Muscle of arm (tissue), 12 donors: ENCODE measurements around the gene TCEAL3. TPM values are rescaled to one million over a fixed set of nuclear protein-coding genes. Genes with fewer than 3 reads are reported as not detected.
"Not testable (repeated sequence)": the region's sequence is repeated elsewhere in the genome, so short reads cannot be mapped to it uniquely, and the experiment has no call there.

Experiments used
- DNase-seq: peaks from one replicate; pipeline ENCODE4 v3.0.0-alpha.2; 2013
- polyA plus RNA-seq, 12 donors: library from polyadenylated mRNA; unstranded; fragments of 120-200 nt; gene quantifications; one replicate each; pipeline ENCODE4 v1.2.1, GENCODE V29; 2013; ENCODE audit not compliant: insufficient read length in 12 of 12

Gene TCEAL3
- polyA plus RNA-seq, 12 donors: 9.3 to 27.6 (median 10.0) TPM; not detected in 1

GRCh38 chrX:103616676-103617186 is 9.0 kb downstream of the TCEAL3 start:
- DNase-seq: no peak

GRCh38 chrX:103624111-103624510 is 16.3 kb downstream of the TCEAL3 start:
- DNase-seq: no peak

- no peak for DNase-seq
Measured at GRCh38 chrX:103626855-103627254, 19.1 kb downstream of the TCEAL3 start.

- DNase-seq: peak; percentile 67
Measured at GRCh38 chrX:103628386-103629317, 20.9 kb downstream of the TCEAL3 start, which contains the start of gene TCEAL1. Gene TCEAL1, plus strand, starts transcription at chrX:103628975. Its CDS starts 942 bp downstream, at chrX:103629917.

DNA sequence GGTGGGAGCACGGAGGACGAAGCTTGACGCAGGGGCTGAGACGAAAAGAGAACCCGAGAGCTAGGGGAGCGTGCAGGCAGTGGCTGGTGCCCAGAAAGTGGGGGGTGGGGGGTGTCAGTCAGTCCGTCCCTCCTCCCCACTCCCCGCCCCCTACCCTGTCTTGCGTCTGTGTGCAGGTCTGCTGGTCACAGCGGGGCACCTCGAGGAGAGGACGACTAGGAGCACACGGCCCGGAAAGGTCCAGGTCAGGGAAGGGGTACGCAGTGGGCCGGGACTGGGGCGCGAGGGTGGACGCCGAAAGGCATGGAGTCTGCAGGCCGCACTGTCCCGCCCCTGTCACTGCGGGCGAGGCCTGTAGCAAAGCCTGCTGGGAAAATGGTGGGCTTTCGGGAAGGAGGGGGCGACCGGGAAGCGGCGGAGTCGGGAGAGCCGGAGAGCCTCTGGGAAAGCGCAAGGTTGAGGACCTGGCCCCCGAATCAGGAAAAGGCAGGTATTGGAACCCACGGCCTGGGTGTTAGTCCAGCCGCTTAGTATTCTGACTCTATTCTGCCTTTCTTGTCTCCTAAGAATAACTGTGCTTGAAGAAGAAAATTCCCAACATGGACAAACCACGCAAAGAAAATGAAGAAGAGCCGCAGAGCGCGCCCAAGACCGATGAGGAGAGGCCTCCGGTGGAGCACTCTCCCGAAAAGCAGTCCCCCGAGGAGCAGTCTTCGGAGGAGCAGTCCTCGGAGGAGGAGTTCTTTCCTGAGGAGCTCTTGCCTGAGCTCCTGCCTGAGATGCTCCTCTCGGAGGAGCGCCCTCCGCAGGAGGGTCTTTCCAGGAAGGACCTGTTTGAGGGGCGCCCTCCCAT is 21.8 kb downstream of the TCEAL3 start:
- DNase-seq: peak; percentile 79

- no peak for DNase-seq
Measured at GRCh38 chrX:103630171-103630511, 22.4 kb downstream of the TCEAL3 start.

- DNase-seq: no peak
Measured at GRCh38 chrX:103631145-103631544, 23.4 kb downstream of the TCEAL3 start.

DNA sequence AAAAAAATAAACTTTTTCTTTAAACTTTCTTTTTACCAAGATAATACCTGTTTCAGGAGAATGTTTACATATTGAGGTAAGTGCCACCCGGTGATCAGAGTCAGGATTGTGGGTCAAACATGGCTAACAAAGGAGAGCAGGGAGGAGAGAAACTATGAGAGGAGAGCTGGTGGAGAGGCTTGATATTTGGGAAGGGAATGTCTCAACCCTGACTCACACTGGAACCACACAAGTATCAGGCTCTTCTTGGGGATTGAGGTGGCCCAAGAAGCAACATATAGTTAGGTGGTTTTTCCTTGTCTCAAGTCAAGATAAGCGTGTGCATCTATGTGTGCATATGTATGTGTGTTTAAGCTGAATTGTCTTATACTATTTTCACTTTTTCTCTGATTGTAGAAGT is 27.7 kb downstream of the TCEAL3 start:
- DNase-seq: no peak

- no peak for DNase-seq
Measured at GRCh38 chrX:103637604-103638338, 30.0 kb downstream of the TCEAL3 start.

- not testable (repeated sequence) for DNase-seq
Measured at GRCh38 chrX:103638479-103639346, 30.9 kb downstream of the TCEAL3 start.

DNA sequence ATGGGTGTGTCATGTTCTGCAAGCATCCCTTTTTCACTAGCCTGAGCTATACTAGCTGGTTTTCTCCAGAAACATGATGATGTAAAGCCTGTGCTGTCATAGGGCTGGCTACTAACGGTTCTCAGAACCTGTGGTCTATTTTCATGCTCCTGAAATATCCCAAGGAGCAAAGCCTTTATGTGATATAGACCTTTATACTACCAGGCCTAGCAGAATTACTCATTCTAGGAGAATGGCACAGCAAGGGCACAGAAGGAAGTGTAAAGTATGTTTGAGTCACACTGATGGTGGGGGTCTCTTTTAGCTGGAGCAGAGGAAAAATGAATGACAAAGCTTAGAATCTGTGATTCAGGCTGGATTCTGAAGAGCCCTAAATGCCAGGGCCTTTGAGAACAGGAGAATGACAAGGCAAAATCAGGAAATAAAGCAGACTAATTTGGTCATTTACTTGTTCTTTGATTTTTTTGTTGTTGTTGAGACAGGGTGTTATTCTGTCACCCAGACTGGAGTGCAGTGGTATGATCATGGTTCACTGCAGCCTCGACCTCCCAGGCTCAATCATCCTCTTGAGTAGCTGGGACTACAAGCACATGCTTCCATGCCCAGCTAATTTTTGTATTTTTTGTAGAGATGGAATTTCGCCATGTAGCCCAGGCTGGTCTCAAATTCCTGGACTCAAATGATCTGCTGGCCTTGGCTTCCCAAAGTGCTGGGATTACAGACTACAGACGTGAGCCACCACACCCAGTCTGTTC is 32.8 kb downstream of the TCEAL3 start:
- DNase-seq: no peak

GRCh38 chrX:103644125-103644524 is 36.4 kb downstream of the TCEAL3 start:
- no peak for DNase-seq

DNA sequence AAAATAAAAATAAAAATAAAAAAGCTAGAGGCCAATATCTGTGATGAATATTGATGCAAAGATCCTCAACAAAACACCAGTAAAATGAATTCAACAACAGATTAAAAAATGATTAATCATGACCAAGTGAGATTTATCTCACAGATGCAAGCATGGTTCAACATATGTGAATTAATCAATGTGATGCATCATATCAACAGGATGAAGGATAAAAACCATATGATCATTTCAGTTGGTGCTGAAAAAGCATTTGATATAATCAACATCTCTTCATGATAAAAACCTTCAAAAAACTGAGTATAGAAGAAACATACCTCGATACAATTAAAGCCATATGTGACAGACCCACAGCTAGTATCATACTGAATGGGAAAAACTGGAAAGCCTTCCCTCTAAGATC is 39.9 kb downstream of the TCEAL3 start:
- DNase-seq: no peak

DNA sequence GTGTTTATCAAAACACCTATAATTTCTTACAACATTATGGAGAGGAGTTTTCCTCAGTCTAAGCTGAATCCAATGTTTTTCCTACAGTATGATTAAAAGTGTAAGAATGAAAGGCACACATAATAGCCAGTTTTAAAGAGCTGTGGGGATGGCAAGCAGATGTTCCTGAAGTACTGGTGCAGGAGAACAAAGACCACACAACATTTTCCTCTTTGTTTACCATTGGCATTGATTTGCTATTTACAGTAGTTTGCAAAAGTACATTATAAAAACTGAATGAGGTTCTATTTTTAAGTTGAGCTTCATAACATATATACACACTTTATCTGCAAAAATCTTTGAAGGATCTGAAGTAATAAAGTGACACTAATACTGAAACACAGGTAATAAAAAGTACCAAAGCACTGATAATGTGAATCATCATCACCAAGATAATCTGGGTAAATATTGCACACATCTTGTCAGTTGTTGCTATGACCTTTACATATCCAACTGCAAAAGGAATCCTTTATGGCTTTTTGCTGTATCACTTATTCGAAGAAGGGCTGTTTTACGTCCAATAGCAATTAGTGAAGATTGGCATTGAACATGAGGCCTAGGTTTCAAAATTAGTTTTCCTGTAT is 43.5 kb downstream of the TCEAL3 start:
- no peak for DNase-seq

- not testable (repeated sequence) for DNase-seq
Measured at GRCh38 chrX:103655230-103656000, 47.7 kb downstream of the TCEAL3 start.

GRCh38 chrX:103656617-103657016 is 48.9 kb downstream of the TCEAL3 start:
- DNase-seq: no peak

DNA sequence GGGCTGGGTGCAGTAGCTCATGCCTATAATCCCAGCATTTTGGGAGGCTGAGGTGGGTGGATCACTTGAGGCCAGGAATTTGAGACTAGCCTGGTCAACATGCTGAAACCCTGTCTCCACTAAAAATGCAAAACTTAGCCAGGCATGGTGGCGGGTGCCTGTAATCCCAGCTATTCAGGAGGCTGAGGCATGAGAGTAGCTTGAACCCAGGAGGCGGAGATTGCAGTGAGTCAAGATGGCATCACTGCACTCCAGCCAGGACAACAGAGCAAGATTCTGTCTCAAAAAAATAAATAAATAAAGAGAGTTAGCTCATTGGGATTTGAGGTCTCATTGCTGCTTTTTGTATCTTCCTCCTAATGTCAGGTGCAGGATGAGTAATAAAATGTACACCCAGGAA is 49.3 kb downstream of the TCEAL3 start:
- not testable (repeated sequence) for DNase-seq

GRCh38 chrX:103658681-103659433 is 51.1 kb downstream of the TCEAL3 start:
- DNase-seq: no peak
